Jurkat, Clone E6-1 (cell line): Measurements from ENCODE around the gene SGMS1.

Source experiments
- DNase-seq: peaks from one replicate; pipeline ENCODE4 v3.0.0-alpha.2; 2011; ENCODE audit warnings: low read depth, low spot score
- H3K4me3 ChIP-seq: 2 replicates; pipeline ENCODE4 v1.5.1; 2011; ENCODE audit warnings: mild to moderate bottlenecking, low read length, control low read depth, moderate library complexity

SGMS1 gene

GRCh38 chr10:50314169-50315071 is 309.3 kb downstream of the SGMS1 start:
- no peak overlapping the region for H3K4me3 ChIP-seq
- no peak for DNase-seq

GRCh38 chr10:50312464-50313437 is 311.0 kb downstream of the SGMS1 start:
- no peak for DNase-seq
- no peak overlapping the region for H3K4me3 ChIP-seq

GRCh38 chr10:50310560-50311174 is 313.1 kb downstream of the SGMS1 start:
- DNase-seq, result peak; percentile 33
- no peak overlapping the region for H3K4me3 ChIP-seq

GRCh38 chr10:50309342-50309741 is 314.4 kb downstream of the SGMS1 start:
- H3K4me3 ChIP-seq, result no peak overlapping the region
- DNase-seq, result no peak

GRCh38 chr10:50304660-50305059 is 319.1 kb downstream of the SGMS1 start:
- H3K4me3 ChIP-seq, result no peak overlapping the region
- DNase-seq, result no peak

GRCh38 chr10:50299948-50300669 is 323.6 kb downstream of the SGMS1 start:
- no peak overlapping the region for H3K4me3 ChIP-seq
- DNase-seq, result no peak

- H3K4me3 ChIP-seq, result no peak overlapping the region
- DNase-seq, result no peak
Observed at GRCh38 chr10:50295367-50295766, 328.4 kb downstream of the SGMS1 start.

- no peak overlapping the region for H3K4me3 ChIP-seq
Observed at GRCh38 chr10:50294582-50294981, 329.2 kb downstream of the SGMS1 start.

GRCh38 chr10:50293513-50294313 is 330.0 kb downstream of the SGMS1 start:
- no peak overlapping the region for H3K4me3 ChIP-seq
- no peak for DNase-seq

More at GRCh38 chr10:50294582-50294981, 329.2 kb downstream of the SGMS1 start:
- DNase-seq, result no peak

- no peak for DNase-seq
- no peak overlapping the region for H3K4me3 ChIP-seq
Observed at GRCh38 chr10:50291261-50291850, 332.4 kb downstream of the SGMS1 start.

GRCh38 chr10:50289196-50289595 is 334.6 kb downstream of the SGMS1 start:
- DNase-seq, result no peak
- H3K4me3 ChIP-seq, result no peak overlapping the region

GRCh38 chr10:50286996-50287803 is 336.6 kb downstream of the SGMS1 start:
- H3K4me3 ChIP-seq, result no peak overlapping the region

GRCh38 chr10:50286517-50286916 is 337.2 kb downstream of the SGMS1 start:
- no peak overlapping the region for H3K4me3 ChIP-seq
- no peak for DNase-seq

More at GRCh38 chr10:50286996-50287803, 336.6 kb downstream of the SGMS1 start:
- no peak for DNase-seq

- no peak for DNase-seq
- no peak overlapping the region for H3K4me3 ChIP-seq
Observed at GRCh38 chr10:50281967-50282522, 341.7 kb downstream of the SGMS1 start.

GRCh38 chr10:50281210-50281966 is 342.4 kb downstream of the SGMS1 start:
- H3K4me3 ChIP-seq, result no peak overlapping the region
- DNase-seq, result no peak
